IMR-90 (cell line): ENCODE measurements around the gene CYB5RL.

Experiments
- CEBPB ChIP-seq: IDR thresholded peaks from 2 replicates; pipeline ENCODE4 v1.6.1; 2012; ENCODE audit warnings: low read depth, low read length, improper control_type of control experiment
- NFE2L2 ChIP-seq: fragments of 150-350 bp; IDR thresholded peaks from 2 replicates; pipeline ENCODE4 v1.6.1; 2016; ENCODE audit warnings: low read depth, mild to moderate bottlenecking, low read length
- RFX5 ChIP-seq: IDR thresholded peaks from 2 replicates; pipeline ENCODE4 v1.8.0; 2012; ENCODE audit warnings: low read depth, mild to moderate bottlenecking, low read length, moderate library complexity
- TF ChIP-seq, protein P1 (sequence below): conservative IDR thresholded peaks from 2 replicates; pipeline ENCODE4 v1.5.1; 2012; ENCODE audit warnings: mild to moderate bottlenecking, low read depth, low read length, improper control_type of control experiment

DNA sequence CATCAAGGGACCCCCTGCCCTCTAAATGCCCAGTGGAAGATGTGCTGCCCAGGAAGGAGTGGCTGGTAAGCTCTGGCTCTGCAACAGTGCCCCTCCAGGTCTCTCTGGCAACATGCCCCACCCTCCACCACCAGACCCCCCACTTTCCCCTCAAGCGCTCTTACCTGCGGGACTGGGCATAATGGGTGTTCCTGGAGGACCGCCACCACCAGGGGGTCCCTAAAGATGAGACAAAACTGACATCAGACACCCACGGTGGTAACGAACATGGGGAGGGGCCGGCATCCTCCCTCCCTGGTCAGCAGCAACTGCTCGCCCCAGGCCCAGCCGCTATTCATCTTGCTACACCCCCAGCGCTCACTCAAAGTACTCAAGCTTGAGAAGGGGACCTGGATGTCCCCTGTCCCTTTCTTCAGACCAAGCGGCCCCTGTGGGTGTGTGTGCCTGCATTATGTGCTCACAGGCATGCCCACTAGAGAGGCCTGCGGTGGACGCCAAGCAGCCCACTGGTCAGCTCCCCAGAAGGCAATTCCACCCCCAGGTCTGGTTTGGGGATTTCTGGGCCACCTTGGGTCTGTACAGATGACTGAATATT lies 41.0 kb upstream of the CYB5RL start:
- TF ChIP-seq, protein P1, sequence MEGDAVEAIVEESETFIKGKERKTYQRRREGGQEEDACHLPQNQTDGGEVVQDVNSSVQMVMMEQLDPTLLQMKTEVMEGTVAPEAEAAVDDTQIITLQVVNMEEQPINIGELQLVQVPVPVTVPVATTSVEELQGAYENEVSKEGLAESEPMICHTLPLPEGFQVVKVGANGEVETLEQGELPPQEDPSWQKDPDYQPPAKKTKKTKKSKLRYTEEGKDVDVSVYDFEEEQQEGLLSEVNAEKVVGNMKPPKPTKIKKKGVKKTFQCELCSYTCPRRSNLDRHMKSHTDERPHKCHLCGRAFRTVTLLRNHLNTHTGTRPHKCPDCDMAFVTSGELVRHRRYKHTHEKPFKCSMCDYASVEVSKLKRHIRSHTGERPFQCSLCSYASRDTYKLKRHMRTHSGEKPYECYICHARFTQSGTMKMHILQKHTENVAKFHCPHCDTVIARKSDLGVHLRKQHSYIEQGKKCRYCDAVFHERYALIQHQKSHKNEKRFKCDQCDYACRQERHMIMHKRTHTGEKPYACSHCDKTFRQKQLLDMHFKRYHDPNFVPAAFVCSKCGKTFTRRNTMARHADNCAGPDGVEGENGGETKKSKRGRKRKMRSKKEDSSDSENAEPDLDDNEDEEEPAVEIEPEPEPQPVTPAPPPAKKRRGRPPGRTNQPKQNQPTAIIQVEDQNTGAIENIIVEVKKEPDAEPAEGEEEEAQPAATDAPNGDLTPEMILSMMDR: no peak
- TF ChIP-seq NFE2L2 (no peak), CEBPB (no peak), RFX5 (no peak)
